Neural crest cell (in vitro differentiated cells): ENCODE results near the gene CATSPER3. TPM values are rescaled to one million over a fixed set of nuclear protein-coding genes. Genes with fewer than 3 reads are reported as not detected.

Experiments
- DNase-seq: peaks from one replicate; pipeline ENCODE4 v3.0.0; 2021; ENCODE audit warnings: low read depth, mixed read lengths, low spot score
- H3K27ac Mint-ChIP-seq: one replicate; pipeline ENCODE4 v1.8.0; 2021; ENCODE audit warnings: mild to moderate bottlenecking, mixed read lengths; ENCODE audit not compliant: unreplicated experiment
- H3K27me3 Mint-ChIP-seq: 2 replicates; pipeline ENCODE4 v1.8.0; 2021; ENCODE audit warnings: low read depth, mild to moderate bottlenecking, mixed read lengths
- H3K36me3 Mint-ChIP-seq: 2 replicates; pipeline ENCODE4 v1.8.0; 2021; ENCODE audit warnings: low read depth, mild to moderate bottlenecking, mixed read lengths
- H3K4me1 Mint-ChIP-seq: 2 replicates; pipeline ENCODE4 v1.8.0; 2021; ENCODE audit warnings: mixed read lengths
- H3K4me3 Mint-ChIP-seq: one replicate; pipeline ENCODE4 v1.8.0; 2021; ENCODE audit warnings: mild to moderate bottlenecking, mixed read lengths
- H3K9me3 Mint-ChIP-seq: 2 replicates; pipeline ENCODE4 v1.8.0; 2021; ENCODE audit warnings: mixed read lengths
- CTCF ChIP-seq: fragments of 200-600 bp; sonication (generic); conservative IDR thresholded peaks from 2 replicates; pipeline ENCODE4 v1.5.0; 2021; ENCODE audit warnings: antibody characterized with exemption, mild to moderate bottlenecking
- total RNA-seq: library from RNA; stranded (reverse); gene quantifications from 2 replicates; pipeline ENCODE4 v1.2.1, GENCODE V29; 2021

Gene CATSPER3
- total RNA-seq, 1 donor from 2014 or later, result 0.54 TPM

GRCh38 chr5:135051872-135052271 is 84.2 kb downstream of the CATSPER3 start:
- H3K9me3 Mint-ChIP-seq, result no peaks in the 10 kb centered on the region
- no peak overlapping the region for H3K27ac Mint-ChIP-seq
- H3K27me3 Mint-ChIP-seq, result peaks cover 97% of the 10 kb centered on the region
- DNase-seq, result no peak
- no peak for TF ChIP-seq CTCF
- no peak overlapping the region for H3K4me3 Mint-ChIP-seq
- H3K4me1 Mint-ChIP-seq, result no peaks in the 10 kb centered on the region
- H3K36me3 Mint-ChIP-seq, result no peaks in the 10 kb centered on the region

GRCh38 chr5:135052511-135053145 is 84.9 kb downstream of the CATSPER3 start:
- Mint-ChIP-seq H3K9me3 (no peaks in the 10 kb centered on the region), H3K27me3 (peaks cover 94% of the 10 kb centered on the region), H3K27ac (no peak overlapping the region), H3K4me3 (no peak overlapping the region), H3K36me3 (no peaks in the 10 kb centered on the region), H3K4me1 (no peaks in the 10 kb centered on the region)
- TF ChIP-seq CTCF, result no peak
- DNase-seq, result no peak

- no peak overlapping the region for H3K27ac Mint-ChIP-seq
- no peak overlapping the region for H3K4me3 Mint-ChIP-seq
- H3K4me1 Mint-ChIP-seq, result no peaks in the 10 kb centered on the region
- peaks cover 92% of the 10 kb centered on the region for H3K27me3 Mint-ChIP-seq
- no peak for TF ChIP-seq CTCF
- no peak for DNase-seq
- H3K36me3 Mint-ChIP-seq, result no peaks in the 10 kb centered on the region
- no peaks in the 10 kb centered on the region for H3K9me3 Mint-ChIP-seq
Measured at GRCh38 chr5:135053278-135053677, 85.6 kb downstream of the CATSPER3 start.

GRCh38 chr5:135053989-135054388 is 86.3 kb downstream of the CATSPER3 start:
- Mint-ChIP-seq H3K27me3 (peaks cover 84% of the 10 kb centered on the region), H3K36me3 (no peaks in the 10 kb centered on the region), H3K4me3 (no peak overlapping the region), H3K4me1 (no peaks in the 10 kb centered on the region), H3K27ac (no peak overlapping the region), H3K9me3 (no peaks in the 10 kb centered on the region)
- TF ChIP-seq CTCF, result no peak
- no peak for DNase-seq

- no peak for DNase-seq
- Mint-ChIP-seq H3K27ac (no peak overlapping the region), H3K36me3 (no peaks in the 10 kb centered on the region), H3K4me1 (no peaks in the 10 kb centered on the region), H3K4me3 (no peak overlapping the region), H3K27me3 (peaks cover 79% of the 10 kb centered on the region), H3K9me3 (no peaks in the 10 kb centered on the region)
- TF ChIP-seq CTCF, result no peak
Measured at GRCh38 chr5:135054546-135054945, 86.8 kb downstream of the CATSPER3 start.
